Left forelimb (tissue), 1 donor: ENCODE results near the gene SLX4IP.
A peak's percentile ranks its signal among the peaks of the same experiment; 100 is the strongest.

Experiments used
- DNase-seq: peaks from one replicate; pipeline ENCODE4 v3.0.0-alpha.2; 2018; ENCODE audit warnings: low spot score

The SLX4IP gene

GRCh38 chr20:10466325-10466724, 31.2 kb downstream of the SLX4IP start:
- peak; percentile 77 for DNase-seq

- DNase-seq = no peak
Measured at GRCh38 chr20:10466855-10467254, 31.8 kb downstream of the SLX4IP start.

GRCh38 chr20:10467681-10468339, 32.7 kb downstream of the SLX4IP start:
- no peak for DNase-seq

GRCh38 chr20:10468340-10468845, 33.3 kb downstream of the SLX4IP start:
- DNase-seq = no peak

- DNase-seq = no peak
Measured at GRCh38 chr20:10469056-10469455, 34.0 kb downstream of the SLX4IP start.

- peak; percentile 78 for DNase-seq
Measured at GRCh38 chr20:10469599-10469998, 34.5 kb downstream of the SLX4IP start.

GRCh38 chr20:10470276-10470675, 35.2 kb downstream of the SLX4IP start:
- DNase-seq = no peak

GRCh38 chr20:10472871-10473270, 37.8 kb downstream of the SLX4IP start:
- no peak for DNase-seq

GRCh38 chr20:10474606-10475184, 39.6 kb downstream of the SLX4IP start:
- DNase-seq = no peak

GRCh38 chr20:10475225-10475624, 40.1 kb downstream of the SLX4IP start:
- DNase-seq = no peak

GRCh38 chr20:10476319-10476724, 41.2 kb downstream of the SLX4IP start:
- DNase-seq = no peak

- no peak for DNase-seq
Measured at GRCh38 chr20:10478205-10478604, 43.1 kb downstream of the SLX4IP start.

GRCh38 chr20:10478930-10479329, 43.8 kb downstream of the SLX4IP start:
- no peak for DNase-seq

GRCh38 chr20:10481676-10482075, 46.6 kb downstream of the SLX4IP start:
- no peak for DNase-seq

GRCh38 chr20:10483691-10484090, 48.6 kb downstream of the SLX4IP start:
- DNase-seq = no peak

GRCh38 chr20:10487142-10488136, 52.3 kb downstream of the SLX4IP start:
- no peak for DNase-seq

- no peak for DNase-seq
Measured at GRCh38 chr20:10488534-10488933, 53.4 kb downstream of the SLX4IP start.

- DNase-seq = no peak
Measured at GRCh38 chr20:10489853-10490252, 54.7 kb downstream of the SLX4IP start.

- DNase-seq = no peak
Measured at GRCh38 chr20:10490257-10490656, 55.2 kb downstream of the SLX4IP start.

- no peak for DNase-seq
Measured at GRCh38 chr20:10490706-10491105, 55.6 kb downstream of the SLX4IP start.

GRCh38 chr20:10492065-10492464, 57.0 kb downstream of the SLX4IP start:
- DNase-seq = no peak

GRCh38 chr20:10492844-10493243, 57.7 kb downstream of the SLX4IP start:
- DNase-seq = no peak

GRCh38 chr20:10495173-10495572, 60.1 kb downstream of the SLX4IP start:
- DNase-seq = no peak
